HG02870 (cell line): Measurements from ENCODE around the gene LRG1.
"Not testable (repeated sequence)": the region's sequence is repeated elsewhere in the genome, so short reads cannot be mapped to it uniquely, and the experiment has no call there.

Source experiments
- ATAC-seq: cut with Tn5 transposase; IDR thresholded peaks from one replicate; pipeline ENCODE4 v1.9.1; 2021; ENCODE audit warnings: mild to moderate bottlenecking, moderate library complexity; ENCODE audit not compliant: unreplicated experiment

LRG1 gene

DNA sequence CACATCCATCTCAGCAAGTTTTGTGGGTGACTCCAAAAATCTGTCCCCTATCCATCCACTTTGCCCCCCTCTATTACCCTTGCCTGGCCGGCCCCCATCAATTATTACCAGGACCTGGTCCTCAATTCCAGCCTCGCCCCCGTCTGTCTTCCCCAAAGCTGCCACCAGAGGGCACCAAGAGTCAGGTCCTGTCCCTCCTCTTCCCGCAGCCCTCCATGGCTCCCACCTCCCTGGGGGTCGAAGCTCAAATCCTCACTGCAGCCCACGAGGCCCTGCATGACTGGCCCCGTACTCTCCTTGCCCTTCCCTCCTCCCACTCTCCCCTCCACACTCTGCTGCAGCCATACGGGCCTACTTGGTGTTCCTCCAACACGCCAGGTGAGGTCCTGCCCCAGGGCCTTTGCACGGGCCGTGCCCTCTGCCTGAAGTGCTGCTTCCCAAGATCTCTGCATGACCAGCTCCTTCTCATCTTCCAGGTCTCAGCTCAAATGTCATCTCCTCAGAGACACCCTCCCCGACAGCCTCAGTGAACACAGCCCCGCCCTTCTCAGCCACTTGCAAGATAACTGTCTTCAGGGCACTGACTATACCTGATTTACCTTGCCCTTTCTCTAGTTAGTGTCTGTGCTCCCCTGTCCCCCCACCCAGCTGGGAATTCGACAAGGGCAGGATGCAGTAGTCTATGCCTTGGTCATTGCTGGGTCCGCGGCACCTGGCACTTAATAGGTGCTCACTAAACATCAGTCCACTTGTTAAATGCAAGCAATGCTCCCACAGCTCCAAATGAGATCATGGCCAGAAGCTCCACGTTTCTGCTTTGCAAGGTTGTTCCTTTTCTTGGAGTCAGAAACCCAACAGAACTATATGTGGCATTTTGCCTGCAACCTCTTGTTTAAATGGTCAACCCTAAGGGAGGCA is 36.4 kb upstream of the LRG1 start:
- no peak for ATAC-seq

DNA sequence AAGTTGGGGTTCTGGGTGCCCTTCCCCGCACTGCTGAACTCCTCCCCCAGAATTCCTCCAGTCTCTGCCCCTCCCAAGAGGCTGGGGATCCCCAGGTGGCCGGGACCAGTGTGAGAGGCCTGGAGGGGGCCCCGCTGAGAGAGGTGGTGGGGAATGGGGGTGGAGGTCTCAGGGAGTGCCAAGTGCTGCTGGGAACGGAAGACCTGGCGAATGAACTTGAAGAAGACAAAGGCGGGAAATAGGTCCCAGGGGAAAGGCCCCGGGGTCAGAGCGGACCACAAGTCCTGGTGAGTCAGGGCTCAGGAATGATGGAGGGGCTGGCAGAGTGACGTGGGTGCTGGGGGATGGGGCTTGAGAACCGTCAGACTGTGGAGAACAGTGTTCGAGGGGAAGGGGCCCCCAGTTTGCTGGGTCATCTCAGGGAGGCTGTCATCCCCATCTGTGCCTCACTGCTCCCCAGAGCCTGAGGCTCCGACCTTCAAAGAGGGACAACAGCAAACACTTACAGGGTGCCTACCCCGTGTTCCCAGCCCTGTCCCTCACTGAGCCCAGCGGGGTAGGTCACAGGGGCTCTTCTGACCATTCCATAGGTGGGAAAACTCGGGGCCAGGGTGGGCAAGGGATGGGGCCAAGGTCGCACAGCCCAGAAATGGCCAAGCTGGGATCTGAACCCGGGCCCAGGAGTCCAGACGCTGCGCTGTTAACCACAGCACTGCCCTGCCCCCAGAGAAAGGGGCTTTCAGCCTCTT is 35.6 kb upstream of the LRG1 start:
- no peak for ATAC-seq

DNA sequence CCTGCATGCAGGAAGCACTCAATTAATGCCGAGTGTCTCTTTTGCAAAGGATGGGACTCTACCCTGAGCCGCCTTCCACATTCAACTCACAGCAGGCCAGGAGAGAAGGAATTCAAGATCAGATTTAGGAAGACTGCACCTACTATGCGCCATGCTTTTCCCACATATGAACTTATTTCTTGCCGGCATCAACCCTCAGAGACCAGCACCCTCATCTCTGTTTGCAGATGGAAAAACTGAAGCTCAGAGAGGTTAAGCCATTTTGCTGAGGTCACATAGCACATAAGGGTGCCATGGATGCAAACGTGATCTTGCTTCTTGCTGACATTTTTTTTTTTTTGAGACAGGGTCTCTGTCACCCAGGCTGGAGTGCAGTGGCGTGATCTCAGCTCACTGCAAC is 33.8 kb upstream of the LRG1 start:
- no peak for ATAC-seq

DNA sequence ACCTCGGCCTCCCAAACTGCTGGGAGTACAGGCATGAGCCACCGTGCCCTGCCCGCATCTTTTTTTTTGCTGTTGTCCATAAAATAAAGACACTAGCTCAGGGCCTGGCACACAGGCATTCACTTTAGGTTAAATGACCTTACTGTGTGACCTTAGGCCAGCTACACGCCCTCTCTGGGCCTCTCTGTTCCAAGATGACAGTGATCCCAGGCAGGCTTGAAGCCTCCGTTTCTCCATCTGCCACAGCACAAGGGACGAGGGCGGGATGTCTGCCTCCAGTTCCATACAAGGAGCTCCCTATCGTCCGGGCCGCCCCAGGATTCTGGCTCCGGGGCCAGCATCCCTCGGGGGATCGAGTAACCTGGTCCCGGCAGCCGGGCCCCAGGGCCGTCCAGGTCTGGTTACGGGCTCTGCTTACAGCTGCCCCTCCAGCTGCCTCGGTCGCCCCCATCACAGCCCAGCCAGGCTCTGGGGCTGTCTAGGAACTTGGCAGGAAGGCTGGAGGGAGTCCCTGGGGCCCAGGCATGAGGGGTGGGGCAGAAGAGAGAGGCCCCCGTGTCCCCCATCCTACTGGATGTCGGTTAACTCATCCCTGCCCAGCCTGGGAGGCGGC is 31.6 kb upstream of the LRG1 start:
- ATAC-seq: no peak

DNA sequence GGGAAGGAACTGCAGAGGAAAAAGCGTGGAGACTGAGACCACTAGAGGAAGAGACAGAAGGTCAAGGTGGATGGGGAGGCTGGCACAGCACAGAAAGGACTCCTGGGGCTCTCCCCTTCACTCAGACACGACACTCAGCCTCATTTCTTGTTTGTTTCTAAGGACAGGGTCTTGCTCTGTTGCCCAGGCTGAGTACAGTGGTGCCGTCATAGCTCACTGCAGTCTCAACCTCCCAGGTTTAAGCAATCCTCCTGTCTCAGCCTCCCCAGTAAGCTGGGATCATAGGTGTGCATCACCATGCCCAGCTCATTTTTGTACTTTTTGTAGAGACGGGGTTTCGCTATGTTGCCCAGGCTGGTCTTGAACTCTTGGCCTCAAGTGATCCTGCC is 31.1 kb upstream of the LRG1 start:
- no peak for ATAC-seq

DNA sequence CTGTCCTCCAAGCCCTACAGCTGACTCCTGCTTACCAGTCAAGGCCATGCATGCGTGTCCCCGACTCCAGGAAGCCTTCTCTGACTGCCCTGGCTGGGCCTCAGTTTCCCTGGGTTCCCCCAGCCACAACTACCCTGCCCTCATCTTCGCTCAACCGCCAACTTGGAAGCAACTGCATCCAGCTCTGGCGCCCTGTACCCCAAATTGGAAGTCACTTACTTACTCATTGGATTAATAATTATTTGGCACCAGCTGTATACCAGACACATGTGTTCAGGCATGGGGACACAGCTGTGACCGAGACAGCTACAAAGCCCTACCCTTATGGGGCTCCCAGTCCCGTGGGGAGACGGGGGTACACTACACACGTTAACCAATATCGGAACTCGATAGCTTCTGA is 30.6 kb upstream of the LRG1 start:
- no peak for ATAC-seq

DNA sequence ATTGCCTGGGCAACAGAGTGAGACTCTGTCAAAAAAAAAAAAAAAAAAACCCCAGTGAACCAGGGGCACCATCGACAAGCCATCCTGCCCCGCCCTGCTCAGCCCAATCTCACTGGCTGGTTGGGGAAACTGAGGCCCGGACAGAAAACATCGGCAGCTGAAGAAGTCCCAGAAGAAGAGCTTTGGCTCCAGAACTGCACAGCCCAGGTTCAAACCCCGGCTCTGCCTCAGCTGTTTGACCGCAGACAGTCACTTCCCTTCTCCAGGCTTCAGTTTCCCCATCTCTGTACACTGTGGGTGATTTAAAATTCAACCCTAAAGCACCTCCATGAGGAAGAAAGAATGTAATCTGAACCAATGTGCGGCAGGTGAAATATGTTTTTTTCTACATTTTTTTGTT is 29.1 kb upstream of the LRG1 start:
- ATAC-seq: no peak

DNA sequence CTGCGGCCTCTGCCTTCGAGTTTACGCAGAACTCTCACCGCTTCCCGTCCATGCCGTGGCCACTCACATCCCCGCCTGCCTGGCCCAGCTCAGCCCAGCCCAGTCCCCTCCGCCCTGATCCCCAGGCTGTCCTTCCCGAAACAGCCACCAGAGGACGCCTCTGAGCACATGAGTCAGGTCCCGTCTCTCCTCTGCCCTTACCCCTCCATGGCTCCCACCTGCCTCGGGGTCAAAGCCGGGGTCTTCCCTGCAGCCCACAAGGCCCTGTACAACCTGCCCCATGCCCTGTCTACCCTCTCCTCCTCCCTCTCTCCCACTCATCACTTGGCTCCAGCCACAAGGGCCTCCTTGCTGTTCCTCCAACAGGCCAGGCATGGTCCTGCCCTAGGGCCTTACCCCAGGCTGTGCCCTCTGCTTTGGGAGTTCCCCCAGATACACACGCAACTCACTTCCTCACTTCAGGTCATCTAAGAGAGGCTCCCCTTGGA is 27.8 kb upstream of the LRG1 start:
- ATAC-seq: no peak

DNA sequence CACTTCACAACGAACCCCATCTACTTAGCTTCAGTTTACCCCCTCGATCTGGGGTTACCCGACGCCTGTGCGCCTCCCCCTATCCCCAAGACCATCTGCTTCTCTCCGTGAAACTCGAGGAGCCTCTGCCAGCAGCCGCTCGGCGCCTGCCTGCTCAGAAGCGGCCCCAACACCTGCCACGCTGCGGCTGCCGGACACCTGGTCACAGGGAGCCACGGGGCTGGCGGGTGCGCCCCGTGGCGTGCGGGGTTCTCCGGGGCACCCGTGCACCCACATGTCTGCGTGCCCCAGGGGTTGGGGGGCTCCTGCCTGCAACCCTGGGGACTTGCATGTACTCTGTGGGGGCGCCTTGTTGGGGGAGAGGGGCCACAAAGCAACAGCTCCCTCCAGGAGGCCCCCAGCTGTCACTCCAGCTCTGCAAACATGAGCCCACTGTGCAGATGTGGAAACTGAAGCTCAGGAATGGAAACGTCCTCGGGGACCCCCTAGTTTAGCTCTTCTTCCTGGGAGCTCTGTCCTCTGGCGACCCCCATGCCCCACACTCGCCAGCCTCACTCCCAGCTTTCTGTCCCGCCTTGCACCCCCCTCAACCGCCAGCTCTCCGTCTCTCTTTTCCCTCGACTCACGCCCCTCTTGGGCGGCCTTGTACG is 26.7 kb upstream of the LRG1 start:
- no peak for ATAC-seq

DNA sequence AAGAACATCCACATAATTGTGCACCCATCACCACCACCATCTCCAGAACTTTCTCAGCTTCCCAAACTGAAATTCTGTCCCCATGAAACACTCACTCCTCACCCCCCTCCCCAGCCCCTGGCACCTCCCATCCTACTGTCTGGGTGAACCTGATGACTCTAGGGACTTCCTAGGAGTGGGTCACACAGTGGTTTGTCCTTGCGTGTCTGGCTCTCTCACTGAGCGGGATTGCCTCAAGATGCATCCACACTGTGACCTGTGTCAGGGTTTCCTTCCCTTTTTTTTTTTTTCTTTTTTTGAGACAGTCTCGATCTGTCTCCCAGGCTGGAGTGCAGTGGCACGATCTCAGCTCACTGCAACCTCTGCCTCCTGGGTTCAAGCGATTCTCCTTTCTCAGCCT is 23.7 kb upstream of the LRG1 start:
- ATAC-seq: not testable (repeated sequence)

DNA sequence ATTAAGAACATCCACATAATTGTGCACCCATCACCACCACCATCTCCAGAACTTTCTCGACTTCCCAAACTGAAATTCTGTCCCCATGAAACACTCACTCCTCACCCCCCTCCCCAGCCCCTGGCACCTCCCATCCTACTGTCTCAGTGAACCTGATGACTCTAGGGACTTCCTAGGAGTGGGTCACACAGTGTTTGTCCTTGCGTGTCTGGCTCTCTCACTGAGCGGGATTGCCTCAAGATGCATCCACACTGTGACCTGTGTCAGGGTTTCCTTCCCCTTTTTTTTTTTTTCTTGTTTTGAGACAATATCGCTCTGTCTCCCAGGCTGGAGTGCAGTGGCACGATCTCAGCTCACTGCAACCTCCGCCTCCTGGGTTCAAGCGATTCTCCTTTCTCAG is 22.2 kb upstream of the LRG1 start:
- ATAC-seq: not testable (repeated sequence)

DNA sequence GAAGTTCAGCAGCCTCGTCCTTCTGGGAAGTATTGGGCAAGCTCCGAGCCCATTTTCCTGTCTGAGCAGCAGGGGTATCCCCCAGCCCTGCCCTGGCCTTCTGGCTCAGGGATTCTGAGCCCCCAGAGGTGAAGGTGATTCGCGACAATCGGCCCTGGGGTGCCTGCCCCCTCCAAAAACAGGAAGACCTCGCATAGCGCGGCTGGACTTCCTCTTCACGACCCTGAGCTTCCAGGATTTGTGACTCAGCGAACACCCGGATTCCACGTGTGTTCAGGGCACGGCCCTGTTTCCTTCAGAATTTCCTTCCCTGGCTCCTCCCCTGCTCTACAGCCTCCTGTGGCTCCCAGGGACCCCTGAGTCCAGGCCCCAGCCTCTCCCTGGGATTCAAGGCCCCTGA is 19.7 kb upstream of the LRG1 start, which contains the start of gene SEMA6B:
Gene SEMA6B (minus strand): TSS at position 116 of the 400 bp plus-strand sequence. CDS start 1,227 bp downstream, outside the sequence.
- ATAC-seq: no peak

DNA sequence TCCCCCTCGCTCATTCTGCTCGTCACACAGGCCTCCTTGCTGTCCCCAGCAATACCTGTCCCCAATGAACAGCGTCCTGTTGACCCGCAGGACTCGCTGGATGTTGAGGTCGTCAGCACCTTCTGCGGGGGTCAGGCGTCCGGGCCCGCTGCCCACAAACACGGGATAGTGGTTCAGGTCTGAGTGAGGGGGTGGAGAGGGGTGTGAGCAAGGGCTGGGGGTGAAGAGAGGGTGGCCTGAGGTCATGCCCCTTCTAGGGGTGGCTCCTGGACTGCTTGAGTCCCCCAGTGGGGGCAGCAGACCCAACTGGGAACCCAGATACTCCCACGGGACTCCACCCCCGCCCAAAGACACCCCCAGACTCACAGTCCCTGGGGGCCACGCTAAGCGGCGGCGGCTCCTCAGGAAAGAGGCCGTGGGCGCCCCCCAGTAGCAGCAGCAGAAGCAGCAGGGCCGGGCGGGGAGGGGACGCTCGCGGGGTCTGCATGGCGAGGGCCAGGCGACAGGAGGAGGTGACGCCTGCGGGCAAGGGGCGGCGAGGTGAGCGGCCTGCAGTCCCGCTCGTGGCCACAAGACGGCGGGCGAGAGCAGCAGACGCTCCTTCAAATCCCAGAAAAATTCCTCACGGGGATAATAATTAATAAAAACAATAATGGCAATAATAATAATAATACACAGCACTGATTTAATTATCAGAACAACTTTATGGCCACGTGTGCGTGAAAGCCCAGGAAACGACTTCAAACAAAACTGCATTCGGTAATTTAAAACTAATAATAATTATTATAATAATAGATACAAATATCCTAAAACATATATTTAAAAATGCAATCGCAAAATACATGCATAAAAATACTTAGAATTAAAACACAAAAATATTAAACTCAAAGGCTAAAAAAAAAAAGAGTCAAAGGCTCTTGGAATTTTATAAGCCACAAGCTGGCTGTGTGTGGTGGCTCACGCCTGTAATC is 18.4 kb upstream of the LRG1 start:
- ATAC-seq: no peak

DNA sequence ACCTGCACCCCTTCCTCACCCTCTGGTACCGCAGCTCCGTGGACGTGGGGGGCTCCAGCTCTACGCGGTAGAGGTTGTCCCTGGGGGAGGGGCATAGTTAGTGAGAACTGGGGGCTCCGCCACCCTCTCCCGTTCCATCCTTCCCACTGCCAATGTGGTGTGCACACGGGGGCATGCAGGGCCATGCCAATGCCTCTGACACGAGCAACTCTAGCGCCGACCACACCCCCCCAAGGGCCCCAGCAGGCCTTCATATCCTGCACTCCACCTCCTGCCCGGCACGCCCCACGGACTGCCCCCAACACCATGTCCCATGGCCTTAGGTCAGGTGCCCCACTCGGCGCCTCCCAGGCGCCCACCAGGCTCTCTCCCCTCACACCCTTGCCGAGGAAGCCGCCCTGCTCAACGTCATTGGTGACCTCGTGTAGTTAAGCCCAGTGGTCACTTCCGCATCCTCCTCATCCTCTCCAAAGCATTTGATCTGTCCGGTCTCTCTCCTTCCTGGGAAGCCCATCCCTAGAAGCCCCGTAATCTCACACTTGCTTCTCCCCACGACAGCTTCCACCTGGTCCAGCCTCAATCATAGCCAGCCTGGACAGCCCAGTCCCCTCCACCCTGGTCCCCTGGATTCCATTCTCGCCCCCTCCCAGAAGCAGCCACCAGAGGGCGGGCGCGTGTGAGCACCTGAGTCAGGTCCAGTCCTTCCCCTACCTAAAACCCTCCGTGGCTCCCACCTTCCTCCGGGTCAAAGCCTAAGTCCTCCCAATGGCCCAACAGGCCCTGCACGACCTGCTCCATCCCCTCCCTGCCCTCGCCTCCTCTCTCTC is 17.5 kb upstream of the LRG1 start:
- ATAC-seq: no peak

DNA sequence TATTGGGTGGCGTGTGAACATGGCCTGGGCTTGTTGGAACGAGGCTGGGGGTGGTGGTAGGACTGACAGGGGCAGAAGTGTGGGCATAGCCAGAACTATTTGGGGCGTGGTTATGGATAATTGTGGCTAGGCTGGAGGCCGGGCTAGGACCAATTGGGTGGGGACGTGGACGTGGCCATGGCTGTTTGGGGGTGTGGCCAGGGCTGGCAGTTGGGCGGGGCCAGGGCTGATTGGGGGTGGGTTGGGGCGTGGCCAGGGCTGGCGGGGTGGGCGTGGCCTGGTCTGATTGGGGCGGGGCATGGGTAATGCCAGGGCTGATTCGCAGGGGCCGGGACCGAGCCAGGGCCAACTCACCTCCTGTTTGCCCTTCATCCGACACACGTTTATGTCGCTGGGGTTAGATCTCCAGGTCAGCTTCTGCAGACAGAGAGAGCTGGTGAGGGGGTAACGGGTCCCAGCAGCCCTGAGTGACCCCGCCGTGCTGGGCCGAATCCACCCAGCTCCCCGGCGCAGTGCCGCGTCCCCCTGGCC is 16.8 kb upstream of the LRG1 start:
- no peak for ATAC-seq

DNA sequence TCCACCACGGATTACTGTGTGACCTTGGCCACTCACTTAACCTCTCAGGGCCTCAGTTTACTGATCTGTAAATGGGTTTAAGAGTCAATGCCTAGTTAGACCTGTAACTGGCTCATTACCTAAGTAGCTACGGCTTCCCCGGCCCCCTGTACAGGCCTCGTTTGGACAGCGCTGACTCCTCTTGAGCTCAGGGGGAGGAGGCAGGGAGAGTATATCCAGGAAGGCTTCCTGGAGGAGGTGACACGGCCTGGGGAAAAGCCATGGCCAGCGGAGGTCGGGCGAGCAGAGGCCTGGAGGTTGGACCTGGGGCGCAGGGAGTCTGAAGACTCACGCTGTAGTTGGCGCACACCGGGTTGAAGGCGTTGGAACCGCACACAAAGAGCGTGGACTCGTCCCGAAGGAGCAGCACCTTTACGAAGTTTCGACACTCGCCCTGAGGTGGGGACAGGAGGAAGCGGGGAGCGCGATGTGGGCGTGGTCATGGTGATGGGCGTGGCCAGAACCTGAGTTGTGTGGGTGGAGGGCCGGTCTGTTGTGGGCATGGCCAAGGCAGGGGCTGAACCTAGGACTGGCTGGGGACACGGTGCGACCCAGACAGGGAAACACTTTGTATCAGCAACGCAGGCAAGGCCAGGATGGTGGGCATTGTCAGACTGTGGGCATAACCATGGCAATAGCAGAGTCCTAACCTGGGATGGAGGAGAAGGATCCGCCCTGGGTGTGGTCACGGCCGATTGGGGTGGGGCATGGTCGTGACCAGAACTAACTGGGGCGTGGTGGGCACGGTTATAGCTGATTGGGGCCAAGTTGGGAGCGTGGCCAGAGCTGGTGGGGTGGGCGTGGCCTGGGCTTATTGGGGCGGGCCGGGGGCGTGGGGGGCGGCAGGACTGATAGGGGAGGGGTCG is 16.1 kb upstream of the LRG1 start:
- no peak for ATAC-seq

DNA sequence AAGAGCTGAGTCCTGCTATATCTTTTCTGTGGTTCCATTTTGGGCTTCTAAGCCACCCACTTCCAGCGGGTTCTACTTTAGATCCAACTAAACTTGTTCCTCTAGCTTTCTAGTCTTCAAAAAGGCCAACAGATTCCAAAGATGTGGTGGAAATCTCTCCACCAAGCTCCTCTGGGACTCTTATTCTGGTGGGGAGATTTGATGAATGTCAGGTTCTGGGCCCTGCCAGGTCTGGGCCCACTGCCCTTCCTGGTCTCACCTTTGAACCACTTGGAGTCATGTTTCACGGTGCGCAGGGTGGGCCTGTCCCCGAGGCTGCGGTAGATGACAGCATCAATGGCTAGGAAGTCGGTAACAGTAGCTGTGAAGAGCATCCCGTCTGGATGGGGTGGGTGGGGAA is 14.9 kb upstream of the LRG1 start:
- no peak for ATAC-seq

DNA sequence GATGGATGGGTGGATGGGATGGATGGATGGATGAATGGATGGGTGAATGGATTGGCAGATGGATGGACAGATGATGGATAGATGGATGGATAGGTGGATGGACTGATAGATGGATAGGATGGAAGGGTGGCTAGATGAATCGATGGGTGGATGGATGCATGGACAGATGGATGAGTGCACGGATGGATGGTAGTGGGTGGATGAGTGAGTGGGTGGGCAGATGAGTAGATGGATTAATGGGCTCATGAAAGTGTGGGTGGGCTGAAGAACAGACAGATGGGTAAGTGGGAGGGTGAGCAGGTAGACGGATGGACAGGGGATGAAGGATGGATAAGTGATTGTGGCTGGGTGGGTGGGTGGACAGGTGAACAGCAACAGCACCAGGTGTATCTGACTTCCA is 13.9 kb upstream of the LRG1 start:
- ATAC-seq: no peak
